Activated CD8-positive, alpha-beta memory T cell treated with anti-CD3 and anti-CD28 coated beads for 36 hours (primary cell): Measurements from ENCODE around the gene ISYNA1. TPM values are rescaled to one million over a fixed set of nuclear protein-coding genes. Genes with fewer than 3 reads are reported as not detected.

Source experiments
- CTCF ChIA-PET: fragments of 350-600 bp; sonication (Branson Sonifier 250); formaldehyde crosslinking; loops from one replicate; lab custom pipeline; 2021; ENCODE audit warnings: antibody characterized with exemption; lab: Charles Lee
- POLR2A ChIA-PET: fragments of 350-600 bp; sonication (Branson Sonifier 250); formaldehyde crosslinking; loops from one replicate; lab custom pipeline; 2021; ENCODE audit warnings: antibody characterized with exemption; lab: Charles Lee
- total RNA-seq, 2 experiments: library from RNA; stranded (reverse); gene quantifications; one replicate each; pipeline ENCODE4 v1.2.3, GENCODE V29; 2021

Gene ISYNA1
- total RNA-seq, 2 experiments from 2014 or later = 22.8 to 23.7 TPM

DNA sequence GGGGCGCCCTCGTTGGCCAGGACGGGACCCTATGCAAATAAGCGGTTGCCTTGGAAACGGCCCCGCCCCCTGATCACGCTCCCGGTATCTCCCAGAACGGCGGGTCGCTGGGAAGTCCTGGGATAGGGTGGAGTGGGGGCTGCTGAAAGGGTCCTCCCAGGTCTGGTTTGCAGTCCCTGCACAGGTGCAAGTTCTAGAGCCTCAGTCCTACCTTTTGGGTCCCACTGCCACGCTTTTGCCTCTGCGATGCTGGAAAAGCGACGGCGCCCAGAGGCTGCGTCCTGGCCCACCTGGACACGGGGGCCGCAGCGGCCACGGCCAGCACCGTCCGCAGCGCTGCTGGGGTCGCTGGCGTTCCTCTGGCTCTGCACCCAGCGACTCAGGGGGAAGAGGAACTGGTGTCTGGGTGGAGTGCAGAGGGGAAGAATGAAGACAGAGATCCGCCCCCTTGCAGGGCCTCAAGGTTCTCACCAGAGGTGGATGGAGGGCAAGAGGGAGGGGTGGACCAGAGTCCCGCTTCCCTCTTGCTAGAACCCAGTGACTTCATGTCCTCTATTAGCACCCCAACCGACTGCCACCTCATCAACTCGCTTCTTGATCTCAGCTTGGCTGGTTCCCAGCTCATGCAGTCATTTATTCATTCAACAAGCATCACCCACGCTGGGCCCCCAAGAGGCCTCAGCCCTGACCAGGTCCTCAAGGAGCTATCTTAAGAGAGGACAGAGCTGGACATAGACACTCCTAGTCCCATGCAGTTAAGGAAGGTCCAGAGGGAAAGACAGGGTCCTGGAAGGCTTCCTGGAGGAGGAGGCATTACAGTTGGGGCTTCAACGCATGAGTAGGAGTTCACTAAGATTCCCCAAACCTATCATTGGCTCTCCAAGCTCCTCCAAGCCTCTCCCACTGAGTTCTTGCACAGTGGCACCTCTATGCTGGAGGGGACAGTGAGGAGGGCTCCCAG lies 40.4 kb downstream of the ISYNA1 start, which contains the start of gene LRRC25:
Gene LRRC25 (minus strand): TSS at position 381 of the 961 bp plus-strand sequence. CDS start 659 bp downstream, outside the sequence.
- ChIA-PET CTCF (interaction anchor here (0.5 to 2.5 kb wide), 6 partner anchors 9 to 205 kb away, joined by 3 to 9 read pairs (median 3); partner anchors contain the start of gene GDF15), POLR2A (no interaction called here)

DNA sequence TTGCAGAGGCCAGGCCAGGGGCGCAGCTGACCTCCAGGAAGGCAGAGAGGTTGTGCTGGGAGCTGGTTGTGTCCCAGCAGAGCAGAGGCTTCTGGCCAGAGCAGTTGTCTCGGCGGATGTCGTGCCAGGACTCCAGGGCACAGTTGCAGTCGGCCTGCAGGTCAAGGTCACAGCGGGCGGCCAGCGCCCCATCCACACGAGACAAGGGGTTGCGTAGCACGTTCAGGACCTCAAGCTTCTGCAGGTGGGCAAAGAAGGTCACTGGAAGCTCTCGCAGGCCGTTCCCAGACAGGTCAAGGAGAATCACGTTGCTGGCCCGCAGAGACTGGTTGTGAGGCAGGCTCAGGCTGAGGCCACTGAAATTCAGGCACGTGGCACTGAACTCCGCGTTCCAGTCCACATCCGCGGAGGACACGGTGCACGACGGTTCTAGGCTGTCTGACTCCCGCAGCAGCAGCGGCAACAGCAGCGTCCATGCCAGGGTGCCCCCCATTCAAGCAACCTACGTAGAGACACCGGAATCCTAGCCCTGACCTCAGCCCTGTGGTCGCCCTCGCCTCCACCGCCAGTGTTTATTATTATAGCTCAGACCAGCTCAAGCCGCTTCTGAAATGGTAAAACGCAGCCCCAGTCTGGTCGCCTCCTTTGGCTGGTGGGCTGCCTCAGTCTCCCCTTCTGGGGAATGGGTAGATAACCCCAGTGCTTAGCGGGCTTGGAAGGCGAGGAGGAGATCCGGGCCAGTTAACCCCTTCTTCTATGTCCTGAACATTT lies 41.3 kb downstream of the ISYNA1 start:
- ChIA-PET POLR2A (no interaction called here), CTCF (interaction anchor here (0.5 to 2.5 kb wide), 5 partner anchors 9 to 440 kb away, joined by 3 to 9 read pairs (median 3); no protein-coding TSS in a partner anchor)

DNA sequence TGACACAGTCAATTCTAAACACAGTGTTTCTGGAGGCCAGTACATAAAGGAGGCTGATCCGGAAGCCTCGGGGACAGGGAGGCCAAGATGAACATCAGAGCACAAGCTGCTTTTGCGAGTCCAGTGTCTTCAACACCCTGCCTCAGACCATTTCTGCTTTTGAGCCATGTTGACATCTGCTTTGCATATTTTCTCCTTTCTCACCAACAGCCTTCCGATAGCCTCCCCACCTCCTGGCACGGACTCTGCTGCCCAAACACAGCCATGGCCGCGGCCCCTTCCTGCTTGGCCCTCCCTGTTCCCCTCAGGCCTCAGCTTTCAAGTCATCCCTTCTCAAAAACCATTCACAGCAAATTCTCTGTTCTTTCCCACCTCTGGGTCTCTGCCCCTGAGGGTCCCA lies 44.1 kb downstream of the ISYNA1 start:
- POLR2A ChIA-PET = no interaction called here
- CTCF ChIA-PET = no interaction called here

DNA sequence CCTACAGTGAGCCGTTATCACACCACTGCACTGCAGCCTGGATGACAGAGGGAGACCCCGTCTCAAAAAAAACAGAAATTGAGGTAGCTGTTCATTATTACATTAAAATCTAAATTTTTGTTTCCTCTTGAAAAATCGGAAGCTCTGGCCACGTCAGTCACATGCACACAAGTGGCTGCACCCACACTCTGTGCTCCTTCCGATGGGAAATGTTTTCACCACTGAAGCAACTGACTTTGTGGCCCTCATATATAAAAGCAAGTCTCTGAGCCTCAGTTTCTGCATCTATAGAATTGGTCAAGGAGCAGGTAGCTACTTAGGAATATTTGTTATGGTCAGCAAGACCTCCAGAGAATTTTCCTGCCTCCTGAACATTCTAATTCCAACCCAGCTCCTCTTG lies 45.0 kb downstream of the ISYNA1 start:
- ChIA-PET CTCF (no interaction called here), POLR2A (interaction anchor here (0.7 kb wide), 1 partner anchor 167 kb away, joined by 3 read pairs; no protein-coding TSS in a partner anchor)

DNA sequence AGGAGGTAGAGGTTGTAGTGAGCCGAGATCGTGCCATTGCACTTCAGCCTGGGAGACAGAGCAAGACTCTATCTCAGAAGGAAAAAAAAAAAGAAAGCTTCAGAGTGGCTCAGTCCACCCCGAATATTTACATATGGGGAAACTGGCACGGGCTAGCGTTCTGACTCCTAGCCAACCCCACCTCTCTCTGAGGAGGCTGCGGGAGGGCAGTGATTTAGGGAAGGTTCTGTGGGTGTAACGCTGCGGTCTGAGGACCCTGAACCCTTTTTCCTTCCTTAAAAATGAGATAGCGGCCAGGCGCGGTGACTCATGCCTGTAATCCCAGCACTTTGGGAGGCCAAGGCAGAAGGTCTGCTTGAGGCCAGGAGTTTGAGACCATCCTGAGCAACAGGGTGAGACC lies 45.5 kb downstream of the ISYNA1 start:
- CTCF ChIA-PET = no interaction called here
- POLR2A ChIA-PET = no interaction called here

DNA sequence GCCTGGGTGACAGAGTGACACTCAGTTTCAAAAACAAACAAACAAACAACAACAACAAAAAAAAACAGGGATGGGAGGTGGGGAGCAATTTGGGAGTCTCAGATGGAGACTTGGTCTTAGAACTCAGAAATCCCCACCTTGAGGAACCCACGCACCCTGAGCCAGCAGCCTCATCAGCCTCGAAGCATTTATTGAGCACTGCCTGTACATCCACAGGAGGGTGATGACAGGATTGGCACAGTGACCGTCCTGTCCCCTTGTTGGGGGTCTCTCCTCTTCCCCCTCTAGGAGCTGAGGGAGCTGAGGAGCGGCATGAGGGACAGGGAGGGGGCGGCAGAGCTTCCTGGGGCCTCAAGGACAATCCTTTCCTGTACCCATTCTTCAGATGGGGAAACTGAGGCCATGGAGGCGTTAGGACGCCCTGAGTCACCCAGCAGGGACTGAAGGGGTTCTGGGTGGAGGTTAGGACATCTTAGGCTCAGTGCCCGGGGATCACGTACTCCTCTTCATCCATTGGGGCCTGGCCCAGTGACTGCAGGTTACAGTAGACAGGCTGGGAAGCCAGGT lies 46.3 kb downstream of the ISYNA1 start:
- ChIA-PET CTCF (interaction anchor here (1.2 to 6.8 kb wide), 2 partner anchors 22 to 29 kb away, joined by 3 to 107 read pairs; no protein-coding TSS in a partner anchor), POLR2A (no interaction called here)

DNA sequence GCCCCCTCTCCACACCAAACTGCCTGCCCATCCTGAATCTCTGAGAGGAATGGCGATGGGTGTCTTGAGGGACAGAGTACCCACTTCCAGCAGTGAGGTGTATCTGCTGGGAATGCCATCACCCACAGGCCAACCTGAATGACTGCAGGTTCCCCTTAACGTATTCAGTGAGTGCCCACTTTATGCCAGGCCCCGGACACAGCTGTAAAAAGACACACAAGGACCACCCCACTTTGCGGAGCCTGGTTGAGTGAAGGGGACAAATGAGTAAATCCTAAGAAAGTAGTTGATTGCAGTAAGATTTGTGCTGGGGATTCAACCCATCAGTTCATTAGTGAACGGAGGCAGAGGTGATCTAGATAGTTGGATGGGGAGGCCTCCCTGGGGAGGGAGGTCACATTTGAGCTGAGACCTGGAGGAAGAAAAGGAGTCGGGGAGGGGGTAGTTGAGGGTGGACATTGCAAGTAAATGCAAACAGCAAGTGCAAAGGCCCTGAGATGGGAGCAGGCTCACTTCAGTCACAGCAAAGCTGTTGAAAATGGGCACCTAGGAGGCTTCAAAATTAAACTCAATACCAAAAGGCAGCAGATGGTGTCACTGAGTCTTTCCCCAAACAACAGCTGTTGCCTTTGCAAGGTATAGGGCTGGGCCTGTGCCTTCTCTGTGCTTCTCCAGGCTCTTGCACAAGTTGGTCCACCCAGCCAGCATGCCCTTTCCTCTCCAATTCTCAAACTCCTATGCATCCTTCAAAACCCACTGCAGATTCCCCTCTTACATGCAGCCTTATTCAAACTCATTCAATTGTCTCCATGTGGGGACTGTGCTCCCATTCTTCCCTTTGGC lies 47.6 kb downstream of the ISYNA1 start:
- POLR2A ChIA-PET = interaction anchor here (0.6 kb wide), 1 partner anchor 26 kb away, joined by 3 read pairs; no protein-coding TSS in a partner anchor
- CTCF ChIA-PET = interaction anchor here (0.8 to 6.8 kb wide), 7 partner anchors 23 to 138 kb away, joined by 3 to 107 read pairs (median 3); partner anchors contain the start of gene SSBP4

DNA sequence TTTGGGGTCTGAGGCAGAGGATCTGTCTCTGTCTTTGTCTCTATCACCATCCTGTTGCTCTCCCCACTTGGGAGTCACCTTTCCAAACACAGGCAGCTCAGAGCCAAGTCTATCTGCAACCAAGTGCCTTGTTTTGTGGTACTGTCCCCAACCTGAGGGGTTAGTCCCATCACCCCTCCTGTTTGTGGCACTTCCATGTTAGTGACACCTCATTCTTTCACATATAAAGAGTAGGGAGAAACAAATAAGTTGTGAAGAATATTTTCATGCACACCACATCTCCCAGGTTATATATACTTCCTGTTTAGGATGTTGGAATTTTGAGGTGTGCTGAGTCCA lies 48.2 kb downstream of the ISYNA1 start:
- CTCF ChIA-PET = interaction anchor here (0.9 to 6.8 kb wide), 5 partner anchors 16 to 138 kb away, joined by 3 to 107 read pairs (median 7); partner anchors contain the start of gene SSBP4
- POLR2A ChIA-PET = no interaction called here

DNA sequence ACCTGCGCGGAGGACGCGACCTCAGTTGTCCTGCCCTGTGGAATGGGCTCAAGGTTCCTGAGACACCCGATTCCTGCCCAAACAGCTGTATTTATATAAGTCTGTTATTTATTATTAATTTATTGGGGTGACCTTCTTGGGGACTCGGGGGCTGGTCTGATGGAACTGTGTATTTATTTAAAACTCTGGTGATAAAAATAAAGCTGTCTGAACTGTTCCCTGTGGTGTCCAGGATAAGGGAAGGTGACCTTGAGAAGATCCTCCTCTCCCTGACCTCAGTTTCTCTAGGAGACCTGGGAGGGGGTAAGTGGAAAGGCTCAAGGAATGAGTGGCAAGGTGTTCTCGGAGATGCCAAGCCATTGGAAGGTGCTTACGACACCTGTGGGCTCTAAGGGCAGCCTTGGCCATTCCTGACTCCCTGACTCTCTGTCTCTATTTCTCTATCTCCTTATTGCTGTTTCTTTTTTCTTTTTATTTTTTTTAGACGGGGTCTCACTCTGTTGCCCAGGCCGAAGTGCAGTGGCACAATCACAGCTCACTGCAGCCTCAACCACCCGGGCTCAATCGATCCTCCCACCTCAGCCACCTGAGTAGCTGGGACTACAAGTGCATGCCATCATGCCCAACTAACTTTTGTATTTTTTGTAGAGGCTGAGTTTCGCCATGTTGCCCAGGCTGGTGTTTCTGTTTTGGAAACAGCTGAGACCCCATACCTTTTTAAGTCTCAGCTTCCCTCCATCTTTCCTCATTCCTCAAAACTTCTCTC lies 48.8 kb downstream of the ISYNA1 start:
- ChIA-PET CTCF (interaction anchor here (0.6 to 6.8 kb wide), 17 partner anchors 12 to 456 kb away, joined by 3 to 107 read pairs (median 5); partner anchors contain the start of genes CCDC124, PDE4C, PGPEP1 and RAB3A), POLR2A (interaction anchor here (1.3 kb wide), 1 partner anchor 30 kb away, joined by 3 read pairs; the partner anchor contains the start of gene SSBP4)

DNA sequence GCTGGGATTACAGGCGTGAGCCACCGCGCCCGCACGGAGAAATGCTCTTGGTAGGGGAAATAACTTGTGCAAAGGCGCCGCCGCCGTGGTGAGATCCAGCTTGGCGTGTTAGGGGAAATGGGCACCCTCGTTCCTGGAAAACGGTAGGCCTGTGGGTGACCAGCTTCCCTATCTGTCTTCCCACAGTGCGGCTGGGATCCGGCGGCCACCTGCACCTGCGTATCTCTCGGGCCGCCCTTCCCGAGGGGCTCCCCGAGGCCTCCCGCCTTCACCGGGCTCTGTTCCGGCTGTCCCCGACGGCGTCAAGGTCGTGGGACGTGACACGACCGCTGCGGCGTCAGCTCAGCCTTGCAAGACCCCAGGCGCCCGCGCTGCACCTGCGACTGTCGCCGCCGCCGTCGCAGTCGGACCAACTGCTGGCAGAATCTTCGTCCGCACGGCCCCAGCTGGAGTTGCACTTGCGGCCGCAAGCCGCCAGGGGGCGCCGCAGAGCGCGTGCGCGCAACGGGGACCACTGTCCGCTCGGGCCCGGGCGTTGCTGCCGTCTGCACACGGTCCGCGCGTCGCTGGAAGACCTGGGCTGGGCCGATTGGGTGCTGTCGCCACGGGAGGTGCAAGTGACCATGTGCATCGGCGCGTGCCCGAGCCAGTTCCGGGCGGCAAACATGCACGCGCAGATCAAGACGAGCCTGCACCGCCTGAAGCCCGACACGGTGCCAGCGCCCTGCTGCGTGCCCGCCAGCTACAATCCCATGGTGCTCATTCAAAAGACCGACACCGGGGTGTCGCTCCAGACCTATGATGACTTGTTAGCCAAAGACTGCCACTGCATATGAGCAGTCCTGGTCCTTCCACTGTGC lies 49.6 kb downstream of the ISYNA1 start:
- POLR2A ChIA-PET = interaction anchor here (0.6 to 1.3 kb wide), 2 partner anchors 12 to 31 kb away, joined by 3 to 5 read pairs; partner anchors contain the start of gene SSBP4
- CTCF ChIA-PET = interaction anchor here (0.5 to 6.8 kb wide), 32 partner anchors 9 to 456 kb away, joined by 3 to 107 read pairs (median 4); partner anchors contain the start of genes CCDC124, PDE4C, PGPEP1 and RAB3A

DNA sequence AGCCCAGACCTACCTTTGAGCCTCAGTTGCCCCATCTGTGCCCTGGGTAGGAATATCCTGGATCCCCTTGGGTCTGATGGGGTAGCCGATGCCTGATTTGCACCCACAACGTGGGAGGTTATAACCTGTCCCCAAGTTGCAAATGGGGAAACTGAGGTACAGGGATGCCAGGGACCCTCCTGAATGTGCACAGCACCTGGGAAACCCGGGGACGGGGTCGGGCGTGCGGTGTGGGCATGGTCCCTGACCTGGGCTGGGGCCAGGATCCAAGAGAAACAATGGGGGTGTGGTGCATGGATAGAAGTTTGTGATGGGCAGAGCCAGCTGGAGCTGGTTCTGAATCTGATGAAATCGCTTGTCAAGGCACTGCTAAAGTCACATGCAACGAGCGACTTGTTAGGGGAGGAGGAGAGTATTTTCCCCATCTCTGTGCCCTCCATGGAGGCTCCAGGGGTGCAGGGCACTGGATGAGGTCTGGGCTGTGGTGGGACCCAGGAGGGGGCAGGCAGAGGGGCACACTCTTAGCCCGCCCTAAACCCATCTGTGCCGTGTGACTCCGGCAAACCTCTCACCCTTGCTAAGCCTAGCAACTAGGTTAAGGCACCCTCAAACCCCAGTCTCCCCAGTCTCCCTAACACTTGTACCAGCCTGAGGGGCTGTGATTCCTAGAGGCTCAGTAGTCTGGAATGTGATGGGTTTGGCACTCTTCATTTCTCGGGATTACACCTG lies 51.2 kb downstream of the ISYNA1 start:
- POLR2A ChIA-PET = no interaction called here
- CTCF ChIA-PET = interaction anchor here (1.0 to 6.8 kb wide), 2 partner anchors 27 to 37 kb away, joined by 3 to 107 read pairs; no protein-coding TSS in a partner anchor

DNA sequence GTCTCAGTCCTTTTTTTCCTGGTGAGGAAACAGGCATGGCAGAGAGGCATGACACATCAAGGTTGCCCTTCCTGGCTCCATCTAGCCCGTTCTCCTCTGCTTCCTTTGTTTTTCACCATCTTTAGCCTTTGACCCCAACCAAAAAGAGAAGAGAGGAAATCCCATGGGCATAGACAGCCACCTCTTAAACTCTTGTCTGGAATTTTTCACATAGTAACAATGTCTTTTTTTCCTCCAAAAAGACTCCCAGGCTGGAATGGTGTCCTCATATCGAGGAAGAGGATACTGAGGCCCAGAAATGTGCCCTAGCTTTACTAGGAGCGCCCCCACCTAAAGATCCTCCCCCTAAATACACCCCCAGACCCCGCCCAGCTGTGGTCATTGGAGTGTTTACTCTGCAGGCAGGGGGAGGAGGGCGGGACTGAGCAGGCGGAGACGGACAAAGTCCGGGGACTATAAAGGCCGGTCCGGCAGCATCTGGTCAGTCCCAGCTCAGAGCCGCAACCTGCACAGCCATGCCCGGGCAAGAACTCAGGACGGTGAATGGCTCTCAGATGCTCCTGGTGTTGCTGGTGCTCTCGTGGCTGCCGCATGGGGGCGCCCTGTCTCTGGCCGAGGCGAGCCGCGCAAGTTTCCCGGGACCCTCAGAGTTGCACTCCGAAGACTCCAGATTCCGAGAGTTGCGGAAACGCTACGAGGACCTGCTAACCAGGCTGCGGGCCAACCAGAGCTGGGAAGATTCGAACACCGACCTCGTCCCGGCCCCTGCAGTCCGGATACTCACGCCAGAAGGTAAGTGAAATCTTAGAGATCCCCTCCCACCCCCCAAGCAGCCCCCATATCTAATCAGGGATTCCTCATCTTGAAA lies 52.0 kb downstream of the ISYNA1 start, which contains the start of gene GDF15:
Gene GDF15 (plus strand): TSS at position 484 of the 868 bp plus-strand sequence. CDS start 32 bp downstream, at position 516.
- ChIA-PET POLR2A (no interaction called here), CTCF (interaction anchor here (0.5 to 6.8 kb wide), 6 partner anchors 12 to 71 kb away, joined by 3 to 107 read pairs (median 3); partner anchors contain the start of gene LRRC25)

DNA sequence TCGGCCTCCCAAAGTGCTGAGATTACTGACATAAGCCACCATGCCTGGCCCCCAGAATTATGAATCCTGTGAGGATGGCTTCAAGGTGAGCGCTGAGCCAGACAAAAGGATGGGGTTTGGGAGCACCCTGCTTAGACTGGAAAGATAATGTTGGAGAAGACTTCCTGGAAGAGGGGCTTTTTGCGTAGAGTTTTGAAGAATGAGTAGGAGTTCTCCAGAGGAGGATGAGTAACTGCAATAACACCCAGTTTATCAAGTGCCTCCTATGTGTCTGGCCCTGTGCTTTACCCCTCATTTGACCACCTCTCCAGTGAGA lies 52.6 kb downstream of the ISYNA1 start:
- CTCF ChIA-PET = interaction anchor here (0.5 to 6.8 kb wide), 5 partner anchors 13 to 72 kb away, joined by 3 to 107 read pairs (median 3); partner anchors contain the start of gene LRRC25

DNA sequence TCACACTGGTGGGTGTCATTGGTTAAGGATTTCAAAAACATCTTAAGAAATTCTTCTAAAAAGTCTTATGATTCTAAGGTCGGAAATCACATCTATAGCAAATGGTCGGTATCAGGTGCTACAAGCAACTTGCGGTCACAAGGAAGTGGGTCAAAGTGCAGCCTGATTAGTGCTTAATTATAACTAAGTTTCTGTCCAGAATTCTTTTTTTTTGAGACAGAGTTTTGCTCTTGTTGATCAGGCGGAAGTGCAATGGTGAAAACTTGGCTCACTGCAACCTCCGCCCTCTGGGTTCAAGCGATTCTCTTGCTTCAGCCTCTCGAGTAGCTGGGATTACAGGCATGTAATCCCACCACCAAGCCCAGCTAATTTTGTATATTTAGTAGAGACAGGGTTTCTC lies 53.2 kb downstream of the ISYNA1 start:
- ChIA-PET CTCF (no interaction called here), POLR2A (no interaction called here)

More for the DNA sequence above, 52.6 kb downstream of the ISYNA1 start:
- POLR2A ChIA-PET = no interaction called here
